H1 (cell line): Measurements from ENCODE around the gene FAM209A. TPM values are rescaled to one million over a fixed set of nuclear protein-coding genes. Genes with fewer than 3 reads are reported as not detected.

ENCODE experiments used
- CTCF ChIA-PET: fragments of 300-600 bp; sonication (Branson Sonifier 250); formaldehyde crosslinking; loops from one replicate; lab custom pipeline; 2021; ENCODE audit not compliant: partially characterized antibody; lab: Charles Lee
- POLR2A ChIA-PET: fragments of 300-600 bp; sonication (Branson Sonifier 250); formaldehyde crosslinking; loops from one replicate; lab custom pipeline; 2021; ENCODE audit warnings: inconsistent platforms; ENCODE audit not compliant: partially characterized antibody; lab: Charles Lee
- DNase-seq, 2 experiments: peaks; one replicate each; pipeline versions ENCODE4 v3.0.0 to v3.0.0-alpha.2; 2010 to 2022; ENCODE audit warnings: low spot score in 2 of 2, low read depth in 1 of 2, mixed read lengths in 1 of 2
- FAIRE-seq: peaks from 2 replicates; lab custom pipeline; 2011; peaks lifted over from hg19 to GRCh38; lab: Jason Lieb, UNC
- H2AFZ ChIP-seq: 2 replicates; pipeline ENCODE4 v1.8.1; 2012; ENCODE audit warnings: low read length, inconsistent platforms
- H2AK5ac ChIP-seq: 2 replicates; pipeline ENCODE4 v1.6.1; 2013; ENCODE audit warnings: low read depth, low read length
- H2BK120ac ChIP-seq: replicated peaks from 2 replicates; pipeline ENCODE3; 2013; ENCODE audit warnings: low read depth, low read length, inconsistent platforms
- H2BK12ac ChIP-seq: 2 replicates; pipeline ENCODE4 v1.6.1; 2013; ENCODE audit warnings: low read depth, low read length
- H2BK15ac ChIP-seq: 2 replicates; pipeline ENCODE4 v1.6.1; 2013; ENCODE audit warnings: low read length
- H2BK20ac ChIP-seq: 2 replicates; pipeline ENCODE4 v1.6.1; 2013; ENCODE audit warnings: low read length
- H2BK5ac ChIP-seq: 2 replicates; pipeline ENCODE4 v1.6.1; 2013; ENCODE audit warnings: low read depth, low read length
- H3K14ac ChIP-seq: 2 replicates; pipeline ENCODE4 v1.6.1; 2013; ENCODE audit warnings: inconsistent platforms; ENCODE audit not compliant: insufficient read length
- H3K18ac ChIP-seq: 2 replicates; pipeline ENCODE4 v1.6.1; 2013; ENCODE audit warnings: low read length; ENCODE audit errors: extremely low read depth
- H3K23ac ChIP-seq: 2 replicates; pipeline ENCODE4 v1.6.1; 2013; ENCODE audit warnings: inconsistent platforms; ENCODE audit not compliant: insufficient read length
- H3K23me2 ChIP-seq: 2 replicates; pipeline ENCODE4 v1.6.1; 2013; ENCODE audit warnings: low read depth, low read length
- H3K27ac ChIP-seq: 2 replicates; pipeline ENCODE4 v1.6.1; 2011; ENCODE audit warnings: low read depth, low read length, inconsistent platforms
- H3K27me3 ChIP-seq, 4 experiments: replicated peaks in 1 of 4; 1 replicate in 1 of 4; 2 replicates in 3 of 4; pipeline versions ENCODE4 v1.6.1 to v1.8.1; 2011 to 2013; ENCODE audit warnings: low read length in 3 of 4, mild to moderate bottlenecking in 3 of 4, inconsistent platforms in 2 of 4, mixed read lengths in 2 of 4, moderate library complexity in 1 of 4; ENCODE audit not compliant: control insufficient read depth in 3 of 4, insufficient read depth in 3 of 4; ENCODE audit errors: extremely low read depth in 1 of 4
- H3K36me3 ChIP-seq, 4 experiments: 2 replicates each; pipeline versions ENCODE4 v1.6.1 to v1.8.1; 2011 to 2013; ENCODE audit warnings: mild to moderate bottlenecking in 4 of 4, low read length in 3 of 4, moderate library complexity in 2 of 4, control low read depth in 1 of 4, inconsistent platforms in 1 of 4; ENCODE audit not compliant: insufficient read depth in 4 of 4, control insufficient read depth in 2 of 4
- H3K4ac ChIP-seq: replicated peaks from 2 replicates; pipeline ENCODE3; 2013; ENCODE audit warnings: low read length, low read depth, mixed read lengths, inconsistent platforms; ENCODE audit not compliant: insufficient read length
- H3K4me1 ChIP-seq, 4 experiments: replicated peaks in 1 of 4; 1 replicate in 1 of 4; 2 replicates in 3 of 4; pipeline versions ENCODE4 v1.6.1 to v1.8.1; 2011 to 2013; ENCODE audit warnings: low read length in 3 of 4, inconsistent platforms in 2 of 4, mixed read lengths in 1 of 4; ENCODE audit not compliant: insufficient read depth in 4 of 4, control insufficient read depth in 3 of 4
- H3K4me2 ChIP-seq, 2 experiments: 2 replicates each; pipeline versions ENCODE4 v1.6.1 to v1.8.1; 2011 to 2013; ENCODE audit warnings: low read depth in 2 of 2, low read length in 2 of 2, control low read depth in 1 of 2, inconsistent platforms in 1 of 2, mild to moderate bottlenecking in 1 of 2; ENCODE audit not compliant: insufficient read depth in 1 of 2
- H3K4me3 ChIP-seq, 4 experiments: fragments of 200-600, 300-600 bp in 1 of 4; sonication (generic), shearing (Covaris generic), sonication (Bioruptor Twin) in 1 of 4; 2 replicates each; pipeline versions ENCODE4 v1.5.1 to v1.8.1; 2011 to 2016; ENCODE audit warnings: low read length in 4 of 4, low read depth in 3 of 4, control low read depth in 2 of 4, inconsistent platforms in 2 of 4, mild to moderate bottlenecking in 2 of 4, mixed read lengths in 1 of 4, moderate library complexity in 1 of 4; ENCODE audit not compliant: insufficient read depth in 2 of 4; ENCODE audit errors: extremely low read depth in 1 of 4
- H3K56ac ChIP-seq: replicated peaks from 2 replicates; pipeline ENCODE3; 2013; ENCODE audit warnings: low read depth, mild to moderate bottlenecking, mixed read lengths, low read length, inconsistent platforms; ENCODE audit not compliant: insufficient read length
- H3K79me1 ChIP-seq: 2 replicates; pipeline ENCODE4 v1.6.1; 2013; ENCODE audit warnings: low read depth, low read length, control low read depth
- H3K79me2 ChIP-seq, 2 experiments: 2 replicates each; pipeline versions ENCODE4 v1.6.1 to v1.8.1; 2012 to 2013; ENCODE audit warnings: low read length in 2 of 2, mild to moderate bottlenecking in 2 of 2, inconsistent platforms in 1 of 2; ENCODE audit not compliant: insufficient read depth in 2 of 2, control insufficient read depth in 1 of 2
- H3K9ac ChIP-seq, 4 experiments: replicated peaks in 1 of 4; 1 replicate in 1 of 4; 2 replicates in 3 of 4; pipeline versions ENCODE4 v1.6.1 to v1.8.1; 2011 to 2013; ENCODE audit warnings: low read depth in 3 of 4, low read length in 3 of 4, control low read depth in 2 of 4, mild to moderate bottlenecking in 2 of 4, moderate library complexity in 2 of 4, inconsistent platforms in 1 of 4; ENCODE audit errors: extremely low read depth in 1 of 4
- H3K9me3 ChIP-seq, 2 experiments: 2 replicates each; pipeline versions ENCODE4 v1.6.1 to v1.8.1; 2012 to 2013; ENCODE audit warnings: mild to moderate bottlenecking in 2 of 2, moderate library complexity in 2 of 2, control low read depth in 1 of 2, inconsistent platforms in 1 of 2, low read depth in 1 of 2, low read length in 1 of 2, mixed read lengths in 1 of 2; ENCODE audit not compliant: insufficient read depth in 2 of 2
- H4K20me1 ChIP-seq, 2 experiments: replicated peaks in 1 of 2; 2 replicates each; pipeline versions ENCODE3 to v1.8.1; 2011 to 2013; ENCODE audit warnings: inconsistent platforms in 2 of 2, low read length in 2 of 2, mild to moderate bottlenecking in 1 of 2; ENCODE audit not compliant: insufficient read depth in 2 of 2, control insufficient read depth in 1 of 2
- H4K5ac ChIP-seq: 2 replicates; pipeline ENCODE4 v1.6.1; 2013; ENCODE audit warnings: low read length, low read depth, mixed read lengths, inconsistent platforms; ENCODE audit not compliant: insufficient read length
- H4K8ac ChIP-seq: 2 replicates; pipeline ENCODE4 v1.8.0; 2013; ENCODE audit warnings: mild to moderate bottlenecking, moderate library complexity, low read length, inconsistent platforms; ENCODE audit not compliant: insufficient read depth; ENCODE audit errors: extremely low read depth
- H4K91ac ChIP-seq: replicated peaks from 2 replicates; pipeline ENCODE3; 2013; ENCODE audit warnings: low read length, mixed read lengths, inconsistent platforms; ENCODE audit not compliant: insufficient read length
- BRCA1 ChIP-seq: IDR thresholded peaks from 2 replicates; pipeline ENCODE4 v1.6.1; 2012; ENCODE audit warnings: low read depth, low read length, improper control_type of control experiment
- CEBPB ChIP-seq: IDR thresholded peaks from 2 replicates; pipeline ENCODE4 v1.6.1; 2012; ENCODE audit warnings: low read depth, low read length
- CHD1 ChIP-seq: IDR thresholded peaks from 2 replicates; pipeline ENCODE4 v1.6.1; 2012; ENCODE audit warnings: low read depth, low read length, improper control_type of control experiment
- EGR1 ChIP-seq: IDR thresholded peaks from 2 replicates; pipeline ENCODE4 v1.6.1; 2011; ENCODE audit warnings: low read depth, low read length, borderline replicate concordance
- FOSL1 ChIP-seq: IDR thresholded peaks from 2 replicates; pipeline ENCODE4 v1.6.1; 2011; ENCODE audit warnings: mild to moderate bottlenecking, low read depth, low read length, moderate library complexity; ENCODE audit not compliant: insufficient read depth
- GABPA ChIP-seq: IDR thresholded peaks from 2 replicates; pipeline ENCODE4 v1.6.1; 2011; ENCODE audit warnings: mild to moderate bottlenecking, low read length, moderate library complexity, borderline replicate concordance; ENCODE audit not compliant: insufficient read depth
- MAFK ChIP-seq: IDR thresholded peaks from 2 replicates; pipeline ENCODE4 v1.6.1; 2012; ENCODE audit warnings: low read depth, mild to moderate bottlenecking, improper control_type of control experiment, low read length
- POLR2A ChIP-seq, 2 experiments: IDR thresholded peaks; 1 replicate in 1 of 2; 2 replicates in 1 of 2; pipeline ENCODE4 v1.6.1; 2011; ENCODE audit warnings: low read depth in 2 of 2, low read length in 2 of 2, mild to moderate bottlenecking in 2 of 2; ENCODE audit errors: control extremely low read depth in 1 of 2
- RAD21 ChIP-seq, 2 experiments: IDR thresholded peaks in 1 of 2; conservative IDR thresholded peaks in 1 of 2; 2 replicates each; pipeline ENCODE4 v1.6.1; 2011; ENCODE audit warnings: low read depth in 2 of 2, low read length in 2 of 2, improper control_type of control experiment in 1 of 2, inconsistent platforms in 1 of 2, mild to moderate bottlenecking in 1 of 2, moderate library complexity in 1 of 2
- RFX5 ChIP-seq: IDR thresholded peaks from 2 replicates; pipeline ENCODE4 v1.6.1; 2011; ENCODE audit warnings: low read depth, low read length, improper control_type of control experiment, borderline replicate concordance
- SIN3A ChIP-seq, 2 experiments: IDR thresholded peaks in 1 of 2; conservative IDR thresholded peaks in 1 of 2; 2 replicates each; pipeline ENCODE4 v1.6.1; 2011 to 2012; ENCODE audit warnings: low read length in 2 of 2, improper control_type of control experiment in 1 of 2, low read depth in 1 of 2, mild to moderate bottlenecking in 1 of 2
- SUZ12 ChIP-seq: fragments of 200-600 bp; sonication (generic); IDR thresholded peaks from 2 replicates; pipeline ENCODE4 v1.6.1; 2012; ENCODE audit warnings: mild to moderate bottlenecking, inconsistent platforms, low read length, moderate library complexity, mixed read lengths
- WGBS, 2 experiments: shearing (Covaris generic) in 1 of 2; methylation state at CpG; one replicate each; pipeline versions ENCODE4 v1.1.6 to v1.1.7; 2013 to 2015; ENCODE audit warnings: low lambda C conversion rate in 2 of 2, mixed read lengths in 2 of 2, inconsistent platforms in 1 of 2, low coverage in 1 of 2, missing lambda C conversion rate in 1 of 2; ENCODE audit not compliant: insufficient replicate concordance in 2 of 2, insufficient coverage in 1 of 2, insufficient read length in 1 of 2; ENCODE audit errors: extremely low coverage in 1 of 2, missing lambda C conversion rate in 1 of 2; 5-methylcytosine and 5-hydroxymethylcytosine counted together
- polyA plus RNA-seq, 7 experiments: library from polyadenylated mRNA; depleted of rRNA in 3 of 7; stranded (reverse) in 5 of 7; unstranded in 2 of 7; fragments of >200 nt in 5 of 7; fragments of 200-250 nt in 2 of 7; gene quantifications; 1 replicate in 5 of 7; 2 replicates in 1 of 7; 4 replicates in 1 of 7; pipeline versions ENCODE4 v1.2.1 to v1.2.3, GENCODE V29; 2011 to 2013; ENCODE audit warnings: missing spikeins in 2 of 7, mixed read lengths in 2 of 7
- total RNA-seq: library from RNA; stranded (reverse); fragmentation: NEBNext Ultra II Directional; extraction: Animal tissue kit (Norgen Biotek cat#: 25700); gene quantifications from 2 replicates; pipeline ENCODE4 v1.2.1, GENCODE V29; 2021
- TF ChIP-seq, protein P1 (sequence below): IDR thresholded peaks from 2 replicates; pipeline ENCODE4 v1.6.1; 2012; ENCODE audit warnings: low read length, inconsistent platforms

The FAM209A gene
- total and polyA plus RNA-seq, 2 of the 8 experiments (the other 6 are each of a cell fraction or from before 2014, with no cell fraction given): 0.15 TPM; not detected in 1

DNA sequence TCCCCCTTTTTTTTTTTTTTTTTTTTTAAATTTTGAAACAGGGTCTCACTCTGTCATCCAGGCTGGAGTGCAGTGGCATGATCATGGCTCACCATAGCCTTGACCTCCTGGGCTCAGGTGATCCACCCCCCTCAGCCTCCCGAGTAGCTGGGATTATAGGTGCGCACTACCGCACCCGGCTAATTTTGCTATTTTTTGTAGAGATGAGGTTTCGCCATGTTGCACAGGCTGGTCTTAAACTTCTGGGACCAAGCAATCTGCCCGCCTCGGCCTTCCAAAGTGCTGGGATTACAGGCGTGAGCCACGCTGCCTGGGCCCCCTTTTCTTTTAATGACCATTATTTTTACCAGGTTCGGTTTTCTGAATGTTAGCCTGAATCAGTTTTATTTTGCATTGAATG lies 5.0 kb upstream of the FAM209A start:
- POLR2A ChIA-PET: no interaction called here
- H3K18ac ChIP-seq: no peak overlapping the region
- TF ChIP-seq MAFK: no peak
- no peak for TF ChIP-seq FOSL1
- no peak for TF ChIP-seq EGR1
- TF ChIP-seq RFX5: no peak
- TF ChIP-seq RAD21 (IDR thresholded peaks at IDR 0.05 in 1 of 2, conservative IDR thresholded peaks at IDR 0.05 in 1 of 2; ENCODE audit: low read depth in 2 of 2, low read length in 2 of 2): no peak
- no peak for TF ChIP-seq SUZ12
- TF ChIP-seq CHD1: no peak
- TF ChIP-seq POLR2A (IDR thresholded peaks at IDR 0.05; ENCODE audit: control extremely low read depth in 1 of 2, low read depth in 2 of 2, low read length in 2 of 2): no peak
- no peak for TF ChIP-seq GABPA
- TF ChIP-seq SIN3A (conservative IDR thresholded peaks at IDR 0.05 in 1 of 2, IDR thresholded peaks at IDR 0.05 in 1 of 2; ENCODE audit: low read depth in 1 of 2, low read length in 2 of 2): no peak
- no peak for TF ChIP-seq CEBPB
- TF ChIP-seq, protein P1, sequence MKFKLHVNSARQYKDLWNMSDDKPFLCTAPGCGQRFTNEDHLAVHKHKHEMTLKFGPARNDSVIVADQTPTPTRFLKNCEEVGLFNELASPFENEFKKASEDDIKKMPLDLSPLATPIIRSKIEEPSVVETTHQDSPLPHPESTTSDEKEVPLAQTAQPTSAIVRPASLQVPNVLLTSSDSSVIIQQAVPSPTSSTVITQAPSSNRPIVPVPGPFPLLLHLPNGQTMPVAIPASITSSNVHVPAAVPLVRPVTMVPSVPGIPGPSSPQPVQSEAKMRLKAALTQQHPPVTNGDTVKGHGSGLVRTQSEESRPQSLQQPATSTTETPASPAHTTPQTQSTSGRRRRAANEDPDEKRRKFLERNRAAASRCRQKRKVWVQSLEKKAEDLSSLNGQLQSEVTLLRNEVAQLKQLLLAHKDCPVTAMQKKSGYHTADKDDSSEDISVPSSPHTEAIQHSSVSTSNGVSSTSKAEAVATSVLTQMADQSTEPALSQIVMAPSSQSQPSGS: no peak
- TF ChIP-seq BRCA1: no peak

More for the DNA sequence above, 5.0 kb upstream of the FAM209A start:
- Histone ChIP-seq H4K5ac (no peak overlapping the region), H2BK120ac (no peak overlapping the region), H2AFZ (no peak overlapping the region), H4K8ac (no peak overlapping the region), H2BK20ac (no peak overlapping the region), H3K79me1 (no peaks in the 10 kb centered on the region), H3K79me2 (no peaks in the 10 kb centered on the region), H2BK5ac (no peak overlapping the region), H3K4me2 (no peak overlapping the region), H3K4me3 (no peak overlapping the region), H3K14ac (no peak overlapping the region), H4K91ac (no peak overlapping the region), H3K27me3 (no peaks in the 10 kb centered on the region), H3K4me1 (no peaks in the 10 kb centered on the region), H2BK12ac (no peak overlapping the region), H3K9ac (no peak overlapping the region), H2BK15ac (no peak overlapping the region), H2AK5ac (no peak overlapping the region), H3K4ac (no peak overlapping the region), H3K23ac (no peak overlapping the region), H3K36me3 (peaks cover 0 to 31% (median 23%) of the 10 kb centered on the region in 4 experiments; a peak in 6 of 8 replicates), H4K20me1 (no peaks in the 10 kb centered on the region), H3K23me2 (no peaks in the 10 kb centered on the region), H3K56ac (no peak overlapping the region), H3K27ac (no peak overlapping the region), H3K9me3 (peaks cover 7 to 21% of the 10 kb centered on the region in 2 experiments; a peak in 2 of 4 replicates)
- FAIRE-seq: no peak
- CTCF ChIA-PET: no interaction called here
- 91% methylated on average over 10 of the region's 10 CpGs; no CpG with 5 or more reads in 1 of the 2 experiments for WGBS, 2 experiments
- no peak for DNase-seq
